ENCODE measurements around the gene HOXC4.

HOXC4 gene

GRCh38 chr12:54011665-54012532, 41.7 kb upstream of the HOXC4 start:
- H3K4me1 Mint-ChIP-seq: peaks cover 19% of the 10 kb centered on the region
- peaks cover 91% of the 10 kb centered on the region for H3K27me3 Mint-ChIP-seq
- H3K36me3 Mint-ChIP-seq (ENCODE audit: low read depth): no peaks in the 10 kb centered on the region
- no peak overlapping the region for H3K4me3 Mint-ChIP-seq
- no peak for ATAC-seq
- no peak overlapping the region for H3K27ac Mint-ChIP-seq
- DNase-seq: no peak
- H3K9me3 Mint-ChIP-seq: no peaks in the 10 kb centered on the region

GRCh38 chr12:54012631-54013409, 40.8 kb upstream of the HOXC4 start:
- Mint-ChIP-seq H3K27ac (no peak overlapping the region), H3K36me3 (ENCODE audit: low read depth) (no peaks in the 10 kb centered on the region), H3K4me1 (peaks cover 27% of the 10 kb centered on the region), H3K27me3 (peaks cover 89% of the 10 kb centered on the region), H3K4me3 (no peak overlapping the region), H3K9me3 (no peaks in the 10 kb centered on the region)
- ATAC-seq (no peak), DNase-seq (no peak)

- Mint-ChIP-seq H3K9me3 (no peaks in the 10 kb centered on the region), H3K27me3 (peaks cover 81% of the 10 kb centered on the region), H3K27ac (no peak overlapping the region), H3K36me3 (ENCODE audit: low read depth) (no peaks in the 10 kb centered on the region), H3K4me3 (no peak overlapping the region), H3K4me1 (peaks cover 28% of the 10 kb centered on the region)
- DNase-seq (no peak), ATAC-seq (no peak)
These were observed 39.1 kb upstream of the HOXC4 start for GRCh38 chr12:54014377-54015017.

- peaks cover 80% of the 10 kb centered on the region for H3K27me3 Mint-ChIP-seq
- ATAC-seq: no peak
- no peak overlapping the region for H3K4me3 Mint-ChIP-seq
- DNase-seq: no peak
- H3K4me1 Mint-ChIP-seq: peaks cover 24% of the 10 kb centered on the region
- H3K27ac Mint-ChIP-seq: no peak overlapping the region
- no peaks in the 10 kb centered on the region for H3K36me3 Mint-ChIP-seq (ENCODE audit: low read depth)
- H3K9me3 Mint-ChIP-seq: no peaks in the 10 kb centered on the region
These were observed 38.4 kb upstream of the HOXC4 start for GRCh38 chr12:54015018-54015931.

- no peak overlapping the region for H3K27ac Mint-ChIP-seq
- DNase-seq: no peak
- H3K27me3 Mint-ChIP-seq: peaks cover 79% of the 10 kb centered on the region
- ATAC-seq: no peak
- H3K4me1 Mint-ChIP-seq: peaks cover 21% of the 10 kb centered on the region
- no peak overlapping the region for H3K4me3 Mint-ChIP-seq
- H3K9me3 Mint-ChIP-seq: no peaks in the 10 kb centered on the region
- H3K36me3 Mint-ChIP-seq (ENCODE audit: low read depth): no peaks in the 10 kb centered on the region
These were observed 37.6 kb upstream of the HOXC4 start for GRCh38 chr12:54016051-54016450.

- no peak overlapping the region for H3K27ac Mint-ChIP-seq
- peaks cover 79% of the 10 kb centered on the region for H3K27me3 Mint-ChIP-seq
- ATAC-seq: no peak
- DNase-seq: no peak
- H3K4me3 Mint-ChIP-seq: no peak overlapping the region
- peaks cover 18% of the 10 kb centered on the region for H3K4me1 Mint-ChIP-seq
- H3K9me3 Mint-ChIP-seq: no peaks in the 10 kb centered on the region
- no peaks in the 10 kb centered on the region for H3K36me3 Mint-ChIP-seq (ENCODE audit: low read depth)
These were observed 37.1 kb upstream of the HOXC4 start for GRCh38 chr12:54016478-54016964.

- H3K4me3 Mint-ChIP-seq: peak overlapping the region; percentile 79
- H3K9me3 Mint-ChIP-seq: no peaks in the 10 kb centered on the region
- no peak overlapping the region for H3K27ac Mint-ChIP-seq
- H3K27me3 Mint-ChIP-seq: peaks cover 79% of the 10 kb centered on the region
- peak; percentile 22 for ATAC-seq
- H3K4me1 Mint-ChIP-seq: peaks cover 17% of the 10 kb centered on the region
- no peaks in the 10 kb centered on the region for H3K36me3 Mint-ChIP-seq (ENCODE audit: low read depth)
- no peak for DNase-seq
These were observed 36.4 kb upstream of the HOXC4 start for GRCh38 chr12:54017027-54017788.

GRCh38 chr12:54017878-54018467, 35.7 kb upstream of the HOXC4 start:
- peak overlapping the region; percentile 79 for H3K4me3 Mint-ChIP-seq
- H3K4me1 Mint-ChIP-seq: peaks cover 17% of the 10 kb centered on the region
- H3K36me3 Mint-ChIP-seq (ENCODE audit: low read depth): no peaks in the 10 kb centered on the region
- H3K9me3 Mint-ChIP-seq: no peaks in the 10 kb centered on the region
- DNase-seq (peak; percentile 75), ATAC-seq (peak; percentile 86)
- peaks cover 78% of the 10 kb centered on the region for H3K27me3 Mint-ChIP-seq
- no peak overlapping the region for H3K27ac Mint-ChIP-seq

- H3K4me3 Mint-ChIP-seq: peak overlapping the region; percentile 79
These were observed 35.1 kb upstream of the HOXC4 start for GRCh38 chr12:54018468-54018984.

GRCh38 chr12:54019091-54019811, 34.4 kb upstream of the HOXC4 start:
- Mint-ChIP-seq H3K9me3 (no peaks in the 10 kb centered on the region), H3K27ac (no peak overlapping the region), H3K36me3 (ENCODE audit: low read depth) (no peaks in the 10 kb centered on the region), H3K27me3 (peaks cover 78% of the 10 kb centered on the region), H3K4me3 (no peak overlapping the region), H3K4me1 (peaks cover 17% of the 10 kb centered on the region)
- DNase-seq (no peak), ATAC-seq (no peak)

More at GRCh38 chr12:54018468-54018984, 35.1 kb upstream of the HOXC4 start:
- Mint-ChIP-seq H3K4me1 (peaks cover 17% of the 10 kb centered on the region), H3K36me3 (ENCODE audit: low read depth) (no peaks in the 10 kb centered on the region), H3K27ac (no peak overlapping the region), H3K27me3 (peaks cover 78% of the 10 kb centered on the region), H3K9me3 (no peaks in the 10 kb centered on the region)
- no peak for DNase-seq
- ATAC-seq: no peak

GRCh38 chr12:54019924-54020590, 33.6 kb upstream of the HOXC4 start:
- ATAC-seq (no peak), DNase-seq (no peak)
- H3K27ac Mint-ChIP-seq: no peak overlapping the region
- H3K36me3 Mint-ChIP-seq (ENCODE audit: low read depth): no peaks in the 10 kb centered on the region
- H3K4me1 Mint-ChIP-seq: peaks cover 14% of the 10 kb centered on the region
- H3K9me3 Mint-ChIP-seq: no peaks in the 10 kb centered on the region
- H3K4me3 Mint-ChIP-seq: no peak overlapping the region
- peaks cover 78% of the 10 kb centered on the region for H3K27me3 Mint-ChIP-seq
